Mesendoderm (in vitro differentiated cells): Measurements from ENCODE around the gene DYSF. TPM values are rescaled to one million over a fixed set of nuclear protein-coding genes. Genes with fewer than 3 reads are reported as not detected.
"Not testable (repeated sequence)": the region's sequence is repeated elsewhere in the genome, so short reads cannot be mapped to it uniquely, and the experiment has no call there.

Source experiments
- DNase-seq: peaks from one replicate; pipeline ENCODE4 v3.0.0; 2013
- H2AK5ac ChIP-seq: 2 replicates; pipeline ENCODE4 v1.6.1; 2013; ENCODE audit warnings: low read length, inconsistent platforms
- H2BK120ac ChIP-seq: 2 replicates; pipeline ENCODE4 v1.6.1; 2013; ENCODE audit warnings: low read depth, mild to moderate bottlenecking, low read length, moderate library complexity, mixed read lengths
- H2BK15ac ChIP-seq: replicated peaks from 2 replicates; pipeline ENCODE4 v1.6.1; 2013; ENCODE audit warnings: low read depth, mild to moderate bottlenecking, moderate library complexity
- H2BK5ac ChIP-seq: 2 replicates; pipeline ENCODE4 v1.6.1; 2013; ENCODE audit warnings: low read length, inconsistent platforms
- H3K18ac ChIP-seq: 2 replicates; pipeline ENCODE4 v1.6.1; 2013; ENCODE audit warnings: mild to moderate bottlenecking, low read length, mixed read lengths
- H3K23ac ChIP-seq: one replicate; pipeline ENCODE4 v1.6.1; 2013; ENCODE audit warnings: low read length
- H3K27ac ChIP-seq: 2 replicates; pipeline ENCODE4 v1.5.1; 2013; ENCODE audit warnings: low read depth, mild to moderate bottlenecking, inconsistent platforms, low read length, moderate library complexity
- H3K27me3 ChIP-seq: 2 replicates; pipeline ENCODE4 v1.6.1; 2013; ENCODE audit warnings: low read length, control low read depth, mild to moderate bottlenecking, inconsistent platforms; ENCODE audit not compliant: insufficient read depth, poor library complexity
- H3K36me3 ChIP-seq: 2 replicates; pipeline ENCODE4 v1.6.1; 2013; ENCODE audit warnings: low read length, inconsistent platforms; ENCODE audit not compliant: control insufficient read depth, insufficient read depth
- H3K4ac ChIP-seq: one replicate; pipeline ENCODE4 v1.6.1; 2013; ENCODE audit warnings: low read depth, mild to moderate bottlenecking, low read length, moderate library complexity
- H3K4me1 ChIP-seq: 2 replicates; pipeline ENCODE4 v1.6.1; 2013; ENCODE audit warnings: low read depth, low read length, inconsistent platforms; ENCODE audit not compliant: control insufficient read depth
- H3K4me2 ChIP-seq: 2 replicates; pipeline ENCODE4 v1.6.1; 2013; ENCODE audit warnings: low read length
- H3K4me3 ChIP-seq: 2 replicates; pipeline ENCODE4 v1.5.1; 2013; ENCODE audit warnings: mild to moderate bottlenecking, low read length
- H3K56ac ChIP-seq: one replicate; pipeline ENCODE4 v1.6.1; 2013; ENCODE audit warnings: low read length
- H3K79me1 ChIP-seq: 2 replicates; pipeline ENCODE4 v1.6.1; 2013; ENCODE audit warnings: low read length, inconsistent platforms
- H3K79me2 ChIP-seq: 2 replicates; pipeline ENCODE4 v1.6.1; 2013; ENCODE audit warnings: mild to moderate bottlenecking, low read length; ENCODE audit not compliant: control insufficient read depth, insufficient read depth
- H3K9ac ChIP-seq: 2 replicates; pipeline ENCODE4 v1.6.1; 2013; ENCODE audit warnings: low read length, inconsistent platforms
- H4K5ac ChIP-seq: one replicate; pipeline ENCODE4 v1.6.1; 2013; ENCODE audit warnings: low read length
- H4K8ac ChIP-seq: one replicate; pipeline ENCODE4 v1.6.1; 2013; ENCODE audit warnings: low read depth, mild to moderate bottlenecking, control low read depth, low read length, moderate library complexity
- WGBS: extraction: QIAGEN DNeasy Blood & Tissue Kit; methylation state at CpG from one replicate; pipeline ENCODE4 v1.1.7; 2013; ENCODE audit warnings: low lambda C conversion rate, missing lambda C conversion rate; ENCODE audit not compliant: insufficient coverage; ENCODE audit errors: extremely low coverage; 5-methylcytosine and 5-hydroxymethylcytosine counted together
- polyA plus RNA-seq, 2 experiments: library from polyadenylated mRNA; stranded (reverse); fragments of 200-250 nt; gene quantifications; one replicate each; pipeline ENCODE4 v1.2.3, GENCODE V29; 2013

DYSF gene
- polyA plus RNA-seq (2013, experiment 1 of 2): 4.0 TPM
- polyA plus RNA-seq (2013, experiment 2 of 2): 3.9 TPM

GRCh38 chr2:71453404-71454220 is at the start of gene DYSF:
DYSF (plus strand) TSS chr2:71453561.
- no peaks in the 10 kb centered on the region for H3K36me3 ChIP-seq
- peaks cover 21% of the 10 kb centered on the region for H3K4me1 ChIP-seq
- peak within 1 kb of the TSS; percentile 54 for H3K9ac ChIP-seq
- no peak within 1 kb of the TSS for H4K5ac ChIP-seq
- no peak within 1 kb of the TSS for H2BK5ac ChIP-seq
- peak within 1 kb of the TSS; percentile 9 for H3K4me3 ChIP-seq
- peak within 1 kb of the TSS; percentile 65 for H3K4me2 ChIP-seq
- no peak within 1 kb of the TSS for H2BK120ac ChIP-seq
- H2BK15ac ChIP-seq: no peak within 1 kb of the TSS
- H3K18ac ChIP-seq: no peak within 1 kb of the TSS
- no peak within 1 kb of the TSS for H2AK5ac ChIP-seq
- H3K79me1 ChIP-seq: no peaks in the 10 kb centered on the region
- H3K27ac ChIP-seq: no peak within 1 kb of the TSS
- H3K4ac ChIP-seq: no peak within 1 kb of the TSS
- peak; percentile 87 for DNase-seq
- H3K56ac ChIP-seq: peak within 1 kb of the TSS; percentile 75
- no peaks in the 10 kb centered on the region for H3K79me2 ChIP-seq
- H4K8ac ChIP-seq: no peak within 1 kb of the TSS
- WGBS: no CpG with 5 or more reads among the region's 66 CpGs
- H3K27me3 ChIP-seq: no peaks in the 10 kb centered on the region
- H3K23ac ChIP-seq: no peak within 1 kb of the TSS

- Histone ChIP-seq H4K8ac (no peak overlapping the region), H3K36me3 (peaks cover 1% of the 10 kb centered on the region), H2BK5ac (no peak overlapping the region), H3K56ac (no peak overlapping the region), H3K23ac (no peak overlapping the region), H2AK5ac (no peak overlapping the region), H3K27ac (no peak overlapping the region), H3K18ac (no peak overlapping the region), H3K4me2 (no peak overlapping the region), H3K27me3 (no peaks in the 10 kb centered on the region), H2BK15ac (no peak overlapping the region), H2BK120ac (no peak overlapping the region), H4K5ac (no peak overlapping the region), H3K9ac (no peak overlapping the region), H3K4me3 (no peak overlapping the region), H3K4me1 (no peaks in the 10 kb centered on the region), H3K79me2 (no peaks in the 10 kb centered on the region), H3K79me1 (no peaks in the 10 kb centered on the region), H3K4ac (no peak overlapping the region)
- DNase-seq: no peak
- WGBS: no CpG with 5 or more reads among the region's 3 CpGs
These were observed 43.8 kb upstream of the DYSF start for GRCh38 chr2:71409611-71410010.

GRCh38 chr2:71410696-71411095 is 42.7 kb upstream of the DYSF start:
- H2BK5ac ChIP-seq: no peak overlapping the region
- no peak overlapping the region for H3K4me2 ChIP-seq
- no peak for DNase-seq
- H4K8ac ChIP-seq: no peak overlapping the region
- H3K4me1 ChIP-seq: no peaks in the 10 kb centered on the region
- no peak overlapping the region for H2AK5ac ChIP-seq
- no peak overlapping the region for H3K27ac ChIP-seq
- no peaks in the 10 kb centered on the region for H3K79me2 ChIP-seq
- H2BK120ac ChIP-seq: no peak overlapping the region
- H3K4ac ChIP-seq: no peak overlapping the region
- no peak overlapping the region for H2BK15ac ChIP-seq
- no peaks in the 10 kb centered on the region for H3K36me3 ChIP-seq
- H3K23ac ChIP-seq: no peak overlapping the region
- H3K18ac ChIP-seq: no peak overlapping the region
- H3K9ac ChIP-seq: no peak overlapping the region
- no peaks in the 10 kb centered on the region for H3K79me1 ChIP-seq
- no CpG with 5 or more reads among the region's 4 CpGs for WGBS
- no peak overlapping the region for H3K4me3 ChIP-seq
- no peaks in the 10 kb centered on the region for H3K27me3 ChIP-seq
- no peak overlapping the region for H3K56ac ChIP-seq
- no peak overlapping the region for H4K5ac ChIP-seq

- H3K9ac ChIP-seq, DNase-seq, H2BK15ac ChIP-seq, H2AK5ac ChIP-seq, H3K23ac ChIP-seq, H3K4me3 ChIP-seq, H3K36me3 ChIP-seq, H3K27me3 ChIP-seq, H3K79me2 ChIP-seq, H3K27ac ChIP-seq, H2BK5ac ChIP-seq, H3K56ac ChIP-seq, H3K4ac ChIP-seq, H4K8ac ChIP-seq, H3K4me2 ChIP-seq, H2BK120ac ChIP-seq, H3K79me1 ChIP-seq, H3K18ac ChIP-seq, H4K5ac ChIP-seq, H3K4me1 ChIP-seq: not testable (repeated sequence)
- no CpG with 5 or more reads among the region's 15 CpGs for WGBS
These were observed 36.5 kb upstream of the DYSF start for GRCh38 chr2:71416866-71417265.

GRCh38 chr2:71417300-71418202 is 35.8 kb upstream of the DYSF start:
- H3K79me1 ChIP-seq: no peaks in the 10 kb centered on the region
- H3K4me3 ChIP-seq: no peak overlapping the region
- H2AK5ac ChIP-seq: no peak overlapping the region

More at GRCh38 chr2:71417300-71418202, 35.8 kb upstream of the DYSF start:
- no peak overlapping the region for H2BK120ac ChIP-seq
- H3K56ac ChIP-seq: peak overlapping the region; percentile 25
- no peak overlapping the region for H4K5ac ChIP-seq
- H3K79me2 ChIP-seq: no peaks in the 10 kb centered on the region
- no peak overlapping the region for H2BK15ac ChIP-seq
- H3K4me1 ChIP-seq: no peaks in the 10 kb centered on the region
- H3K27me3 ChIP-seq: no peaks in the 10 kb centered on the region
- H2BK5ac ChIP-seq: no peak overlapping the region
- no peaks in the 10 kb centered on the region for H3K36me3 ChIP-seq
- H3K18ac ChIP-seq: no peak overlapping the region
- H3K27ac ChIP-seq: no peak overlapping the region
- no peak overlapping the region for H3K4ac ChIP-seq
- H3K23ac ChIP-seq: no peak overlapping the region
- H3K4me2 ChIP-seq: no peak overlapping the region
- WGBS: no CpG with 5 or more reads among the region's 16 CpGs
- peak overlapping the region; percentile 22 for H3K9ac ChIP-seq
- DNase-seq: peak; percentile 27
- no peak overlapping the region for H4K8ac ChIP-seq
